ENCODE data around the gene ERGIC2. TPM values are rescaled to one million over a fixed set of nuclear protein-coding genes. Genes with fewer than 3 reads are reported as not detected.
"Not testable (repeated sequence)": the region's sequence is repeated elsewhere in the genome, so short reads cannot be mapped to it uniquely, and the experiment has no call there.

Gene ERGIC2
- total RNA-seq, 1 donor from 2014 or later, result 37.7 TPM

DNA sequence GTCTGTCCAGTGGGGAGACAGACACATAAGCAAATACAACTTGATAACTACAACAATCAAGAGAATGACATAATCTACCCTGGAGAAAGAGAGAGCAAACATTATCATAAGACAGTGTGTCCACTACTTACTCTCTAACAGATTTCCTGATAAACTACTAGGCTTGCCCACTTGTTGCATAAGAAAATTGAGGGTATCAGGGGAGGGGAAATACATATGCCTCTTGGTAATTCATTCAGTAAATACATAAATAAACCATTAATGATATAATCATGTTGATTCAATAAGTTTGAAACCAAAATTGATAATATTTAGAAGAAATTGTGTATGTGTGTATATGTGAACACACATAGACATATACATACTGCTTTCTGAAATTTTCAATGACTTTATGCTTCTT is 76.6 kb downstream of the ERGIC2 start:
- no peak for DNase-seq (ENCODE audit: low read depth, low spot score)

DNA sequence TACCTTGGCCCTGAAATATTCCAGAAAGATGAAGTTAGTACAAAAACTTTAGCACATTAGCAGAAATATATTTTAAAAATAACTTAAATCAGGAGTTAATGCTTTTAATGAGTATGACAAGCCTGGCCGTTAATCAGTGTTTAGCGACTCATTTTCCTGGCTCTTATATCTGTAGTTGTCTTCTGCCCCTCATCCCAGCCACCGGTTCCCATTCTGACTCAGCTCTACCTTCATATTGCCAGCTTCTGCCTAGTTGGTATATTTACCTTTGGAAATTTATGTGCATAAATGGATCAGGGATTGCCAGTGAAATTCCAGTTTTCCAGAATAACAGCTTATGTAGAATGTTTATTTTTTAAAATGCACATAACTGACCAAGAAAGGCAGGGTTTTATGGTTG is 79.9 kb downstream of the ERGIC2 start:
- no peak for DNase-seq (ENCODE audit: low read depth, low spot score)

DNA sequence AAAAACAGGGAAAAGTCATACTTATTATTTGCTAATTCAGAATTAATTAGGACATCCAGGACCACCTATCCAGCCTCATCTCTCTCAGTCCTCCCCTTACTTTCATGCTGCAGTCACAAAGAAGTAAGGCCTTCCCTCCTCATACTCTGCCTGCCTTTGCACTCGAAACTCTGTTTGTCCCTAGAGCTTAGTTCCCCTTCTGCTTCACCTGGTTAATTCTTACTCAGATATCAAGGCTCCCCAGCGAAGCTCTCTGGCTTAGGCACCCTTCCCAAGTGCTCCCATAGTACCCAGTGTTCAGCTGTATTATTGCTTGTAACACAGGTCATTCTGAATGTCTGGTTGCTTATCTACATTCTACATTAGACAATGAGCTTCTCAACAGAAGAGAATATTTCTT is 81.3 kb downstream of the ERGIC2 start:
- no peak for DNase-seq (ENCODE audit: low read depth, low spot score)

DNA sequence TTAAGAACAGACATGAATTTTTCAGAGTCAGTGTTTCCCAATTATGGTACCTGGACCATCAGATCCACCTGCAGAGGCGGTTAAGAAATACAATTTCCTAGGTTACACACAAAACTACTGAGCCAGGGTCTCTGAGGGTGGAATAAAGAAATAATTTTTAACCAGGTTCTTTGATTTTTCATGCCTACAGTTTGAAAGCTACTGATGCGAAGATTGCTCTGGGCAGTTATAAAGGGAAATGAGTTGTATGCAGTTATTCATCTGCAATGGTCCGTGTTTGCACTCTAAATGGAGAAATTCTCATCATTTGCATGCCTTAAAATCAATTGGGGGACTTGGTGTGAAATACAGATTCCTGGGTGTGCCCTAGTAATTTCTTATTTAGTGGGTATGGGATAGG is 89.7 kb downstream of the ERGIC2 start:
- no peak for DNase-seq (ENCODE audit: low read depth, low spot score)

DNA sequence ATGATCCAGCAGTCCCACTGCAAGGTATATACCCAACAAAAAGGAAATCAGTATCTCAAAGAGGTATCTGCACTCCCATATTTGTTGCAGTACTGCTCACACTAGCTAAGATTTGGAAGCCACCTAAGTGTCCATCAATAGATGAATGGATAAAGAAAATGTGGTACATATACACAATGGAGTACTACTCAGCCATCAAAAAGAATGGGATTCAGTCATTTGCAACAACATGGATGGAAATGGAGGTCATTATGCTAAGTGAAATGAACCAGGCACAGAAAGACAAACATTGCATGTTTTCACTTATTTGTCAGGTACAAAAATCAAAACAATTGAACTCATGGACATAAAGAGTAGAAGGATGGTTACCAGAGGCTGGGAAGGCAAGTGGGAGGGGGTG is 90.5 kb downstream of the ERGIC2 start:
- DNase-seq (ENCODE audit: low read depth, low spot score), result not testable (repeated sequence)

DNA sequence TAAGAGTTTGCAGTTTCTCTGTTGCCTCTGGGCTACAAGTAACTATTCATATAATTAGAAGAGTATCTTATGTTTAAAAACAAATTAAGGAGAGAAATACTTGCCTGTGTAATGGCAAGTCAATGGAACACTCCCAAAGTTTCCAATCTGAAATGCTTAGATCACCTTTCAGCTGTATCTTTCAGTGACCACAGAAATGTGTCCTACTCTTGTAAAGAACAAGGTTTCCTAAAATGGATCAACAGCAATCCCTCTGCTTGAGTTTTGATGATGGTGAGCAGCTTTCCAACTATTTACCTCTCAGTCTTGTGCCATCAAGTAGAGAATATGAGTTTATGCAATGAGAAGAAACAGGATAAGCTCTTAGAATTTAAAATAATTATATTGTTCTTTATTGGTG is 92.9 kb downstream of the ERGIC2 start:
- no peak for DNase-seq (ENCODE audit: low read depth, low spot score)

DNA sequence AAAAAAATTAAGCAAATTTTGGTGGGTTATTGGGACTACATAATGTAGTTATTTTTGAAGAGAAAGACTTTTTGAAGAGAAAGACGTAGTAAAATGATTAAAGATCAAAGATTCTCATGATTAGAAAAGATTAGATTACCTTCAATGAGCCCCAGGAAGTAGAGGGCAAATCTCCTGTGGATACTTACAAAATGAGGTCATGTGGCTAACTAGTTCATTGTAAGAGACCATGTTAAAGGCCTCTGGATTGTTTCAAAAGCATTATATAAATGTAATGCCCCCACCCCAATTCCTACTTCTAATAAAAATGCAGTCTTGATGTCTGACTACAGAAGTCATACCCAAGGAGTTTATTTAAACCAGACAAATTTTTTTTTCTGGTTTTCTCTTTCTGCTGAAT is 93.3 kb downstream of the ERGIC2 start:
- no peak for DNase-seq (ENCODE audit: low read depth, low spot score)

Other genes with a start within 250 kb of the ERGIC2 start
- gene FAR2, start 231.9 kb downstream of the ERGIC2 start, total RNA-seq, result 36.1 and 64.4 TPM in 2 replicates
- 0.21 TPM in 1 of 2 replicates, not detected in the other for gene OVCH1, start 116.5 kb upstream of the ERGIC2 start, total RNA-seq